ENCODE measurements around the gene POLH.
"Not testable (repeated sequence)": the region's sequence is repeated elsewhere in the genome, so short reads cannot be mapped to it uniquely, and the experiment has no call there.

Gene POLH

GRCh38 chr6:43644940-43645612 is 69.1 kb downstream of the POLH start, which contains the start of gene RSPH9:
TSS of gene RSPH9 (plus strand) at chr6:43645036. CDS start at chr6:43645099, 63 bp downstream.
- Histone ChIP-seq H3K27me3 (ENCODE audit: control insufficient read depth, insufficient read depth, low read length) (no peaks in the 10 kb centered on the region), H3K36me3 (ENCODE audit: control insufficient read depth, insufficient read depth, low read length) (peaks cover 10% of the 10 kb centered on the region), H3K4me1 (ENCODE audit: control insufficient read depth, insufficient read depth, low read length) (no peaks in the 10 kb centered on the region), H3K27ac (ENCODE audit: low read depth, low read length) (no peak within 1 kb of the TSS), H3K4me3 (ENCODE audit: low read length) (peak within 1 kb of the TSS; percentile 76), H3K9ac (ENCODE audit: low read length) (no peak within 1 kb of the TSS)

- H3K9ac ChIP-seq (ENCODE audit: low read length), result no peak overlapping the region
- peaks cover 5% of the 10 kb centered on the region for H3K36me3 ChIP-seq (ENCODE audit: control insufficient read depth, insufficient read depth, low read length)
- H3K4me1 ChIP-seq (ENCODE audit: control insufficient read depth, insufficient read depth, low read length), result no peaks in the 10 kb centered on the region
- H3K27me3 ChIP-seq (ENCODE audit: control insufficient read depth, insufficient read depth, low read length), result no peaks in the 10 kb centered on the region
- peak overlapping the region; percentile 52 for H3K4me3 ChIP-seq (ENCODE audit: low read length)
- no peak overlapping the region for H3K27ac ChIP-seq (ENCODE audit: low read depth, low read length)
Measured at GRCh38 chr6:43645613-43645964, 69.6 kb downstream of the POLH start.

DNA sequence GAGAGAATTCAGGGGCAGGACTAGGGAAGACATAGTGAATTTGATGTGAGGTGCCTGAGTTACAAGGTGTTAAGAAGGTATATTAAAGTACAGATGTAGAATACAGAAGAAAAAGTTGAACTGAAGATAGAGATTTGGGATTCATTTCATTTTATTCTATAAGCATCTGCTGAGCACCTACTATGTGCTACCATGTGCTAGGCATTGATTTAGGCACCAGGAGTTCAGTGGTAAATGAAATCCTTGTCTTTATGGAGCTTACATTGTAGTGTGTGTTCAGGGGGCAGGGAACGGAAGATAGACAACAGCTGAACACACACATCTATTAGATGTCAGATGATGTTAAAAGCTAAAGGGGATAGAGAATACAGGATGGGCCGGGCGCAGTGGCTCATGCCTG is 71.6 kb downstream of the POLH start:
- Histone ChIP-seq H3K4me3 (ENCODE audit: low read length) (no peak overlapping the region), H3K4me1 (ENCODE audit: control insufficient read depth, insufficient read depth, low read length) (no peaks in the 10 kb centered on the region), H3K9ac (ENCODE audit: low read length) (no peak overlapping the region), H3K27ac (ENCODE audit: low read depth, low read length) (no peak overlapping the region), H3K27me3 (ENCODE audit: control insufficient read depth, insufficient read depth, low read length) (no peaks in the 10 kb centered on the region), H3K36me3 (ENCODE audit: control insufficient read depth, insufficient read depth, low read length) (no peaks in the 10 kb centered on the region)

- no peaks in the 10 kb centered on the region for H3K4me1 ChIP-seq (ENCODE audit: control insufficient read depth, insufficient read depth, low read length)
- no peaks in the 10 kb centered on the region for H3K36me3 ChIP-seq (ENCODE audit: control insufficient read depth, insufficient read depth, low read length)
Measured at GRCh38 chr6:43648248-43648647, 72.3 kb downstream of the POLH start.

GRCh38 chr6:43652822-43653221 is 76.8 kb downstream of the POLH start:
- H3K27me3 ChIP-seq (ENCODE audit: control insufficient read depth, insufficient read depth, low read length); H3K27ac ChIP-seq (ENCODE audit: low read depth, low read length); H3K9ac ChIP-seq (ENCODE audit: low read length); H3K36me3 ChIP-seq (ENCODE audit: control insufficient read depth, insufficient read depth, low read length); H3K4me1 ChIP-seq (ENCODE audit: control insufficient read depth, insufficient read depth, low read length); H3K4me3 ChIP-seq (ENCODE audit: low read length): not testable (repeated sequence)

More at GRCh38 chr6:43648248-43648647, 72.3 kb downstream of the POLH start:
- no peaks in the 10 kb centered on the region for H3K27me3 ChIP-seq (ENCODE audit: control insufficient read depth, insufficient read depth, low read length)
- H3K27ac ChIP-seq (ENCODE audit: low read depth, low read length), result no peak overlapping the region
- H3K4me3 ChIP-seq (ENCODE audit: low read length), result no peak overlapping the region
- H3K9ac ChIP-seq (ENCODE audit: low read length), result no peak overlapping the region

DNA sequence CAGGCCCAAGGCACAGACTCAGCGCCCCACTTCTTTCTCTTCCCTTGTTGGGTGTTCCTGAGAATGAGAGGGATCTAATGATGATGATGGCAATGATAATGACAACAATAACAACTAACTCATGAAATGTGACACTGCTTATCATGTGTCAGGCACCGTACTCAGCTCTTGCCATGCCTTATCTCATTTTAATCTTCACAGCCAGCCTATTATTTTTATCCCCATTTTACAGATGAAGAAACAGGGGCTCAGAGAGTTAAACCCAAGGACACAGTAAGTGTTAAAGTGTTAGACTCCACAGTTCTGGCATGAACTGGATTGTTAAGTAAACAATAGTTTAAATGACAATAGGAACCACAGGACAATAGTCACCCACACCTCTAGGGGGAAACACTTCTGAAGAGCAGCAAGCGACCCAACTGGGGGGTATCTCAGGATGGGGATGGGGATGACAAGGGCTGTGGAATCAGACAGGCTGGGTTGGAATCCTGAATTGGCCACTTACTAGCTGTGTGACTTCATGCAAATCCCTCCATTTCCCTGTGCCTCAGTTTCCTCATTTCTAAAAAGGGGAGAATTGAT is 81.3 kb downstream of the POLH start:
- H3K27ac ChIP-seq (ENCODE audit: low read depth, low read length), result no peak overlapping the region
- no peaks in the 10 kb centered on the region for H3K4me1 ChIP-seq (ENCODE audit: control insufficient read depth, insufficient read depth, low read length)
- H3K4me3 ChIP-seq (ENCODE audit: low read length), result no peak overlapping the region
- no peaks in the 10 kb centered on the region for H3K27me3 ChIP-seq (ENCODE audit: control insufficient read depth, insufficient read depth, low read length)
- H3K36me3 ChIP-seq (ENCODE audit: control insufficient read depth, insufficient read depth, low read length), result no peaks in the 10 kb centered on the region
- no peak overlapping the region for H3K9ac ChIP-seq (ENCODE audit: low read length)

GRCh38 chr6:43658161-43658560 is 82.2 kb downstream of the POLH start:
- no peak overlapping the region for H3K4me3 ChIP-seq (ENCODE audit: low read length)
- no peaks in the 10 kb centered on the region for H3K36me3 ChIP-seq (ENCODE audit: control insufficient read depth, insufficient read depth, low read length)
- H3K9ac ChIP-seq (ENCODE audit: low read length), result no peak overlapping the region
- no peaks in the 10 kb centered on the region for H3K27me3 ChIP-seq (ENCODE audit: control insufficient read depth, insufficient read depth, low read length)
- no peaks in the 10 kb centered on the region for H3K4me1 ChIP-seq (ENCODE audit: control insufficient read depth, insufficient read depth, low read length)
- H3K27ac ChIP-seq (ENCODE audit: low read depth, low read length), result no peak overlapping the region

- H3K9ac ChIP-seq (ENCODE audit: low read length); H3K27ac ChIP-seq (ENCODE audit: low read depth, low read length); H3K4me3 ChIP-seq (ENCODE audit: low read length); H3K36me3 ChIP-seq (ENCODE audit: control insufficient read depth, insufficient read depth, low read length); H3K4me1 ChIP-seq (ENCODE audit: control insufficient read depth, insufficient read depth, low read length); H3K27me3 ChIP-seq (ENCODE audit: control insufficient read depth, insufficient read depth, low read length): not testable (repeated sequence)
Measured at GRCh38 chr6:43662948-43663347, 87.0 kb downstream of the POLH start.

Measured in rectal smooth muscle tissue (tissue), 1 donor.